IMR-90 (cell line): ENCODE data around the gene THRB. TPM values are rescaled to one million over a fixed set of nuclear protein-coding genes. Genes with fewer than 3 reads are reported as not detected.
A peak's percentile ranks its signal among the peaks of the same experiment; 100 is the strongest.

Experiments
- ATAC-seq: fragments of 200-7000 bp; cut with Tn5 transposase; 2 replicates; pipeline ENCODE4 v1.9.1; 2020; ENCODE audit warnings: low read depth, mild to moderate bottlenecking, moderate library complexity
- BruUV-seq: library from RNA; stranded (reverse); fragments of 400-500 nt; replicated peaks from 2 replicates; lab custom pipeline; 2021; lab: Mats Ljungman, UMichigan
- CTCF ChIA-PET: fragments of 300-600 bp; formaldehyde crosslinking; extraction: SDS; loops from one replicate; lab custom pipeline; 2021; ENCODE audit warnings: antibody characterized with exemption; lab: Yijun Ruan, JAX
- POLR2A ChIA-PET: fragments of 300-600 bp; sonication (Branson Sonifier 250); formaldehyde crosslinking; loops from one replicate; lab custom pipeline; 2022; ENCODE audit warnings: antibody characterized with exemption; ENCODE audit not compliant: unreplicated experiment; lab: Charles Lee
- DNase-seq: peaks from one replicate; pipeline ENCODE4 v3.0.0; 2013
- H2AFZ ChIP-seq: replicated peaks from 2 replicates; pipeline ENCODE3; 2013; ENCODE audit warnings: low read length, mild to moderate bottlenecking; ENCODE audit not compliant: poor library complexity
- H2AK5ac ChIP-seq: 2 replicates; pipeline ENCODE4 v1.6.1; 2013; ENCODE audit warnings: low read depth, low read length, inconsistent platforms
- H2AK9ac ChIP-seq: replicated peaks from 2 replicates; pipeline ENCODE3; 2013; ENCODE audit warnings: mild to moderate bottlenecking, low read depth, low read length, moderate library complexity; ENCODE audit not compliant: poor library complexity
- H2BK120ac ChIP-seq: 2 replicates; pipeline ENCODE4 v1.6.1; 2013; ENCODE audit warnings: low read depth, low read length, inconsistent platforms
- H2BK15ac ChIP-seq: 3 replicates; pipeline ENCODE4 v1.6.1; 2013; ENCODE audit warnings: low read depth, low read length, inconsistent platforms
- H2BK20ac ChIP-seq: 2 replicates; pipeline ENCODE4 v1.6.1; 2013; ENCODE audit warnings: low read depth, mild to moderate bottlenecking, inconsistent platforms, low read length, moderate library complexity
- H2BK5ac ChIP-seq: 2 replicates; pipeline ENCODE4 v1.6.1; 2013; ENCODE audit warnings: mild to moderate bottlenecking, low read depth, low read length, inconsistent platforms; ENCODE audit not compliant: poor library complexity, severe bottlenecking
- H3K14ac ChIP-seq: replicated peaks from 2 replicates; pipeline ENCODE4 v1.6.1; 2013; ENCODE audit warnings: low read depth, low read length, inconsistent platforms
- H3K18ac ChIP-seq: 2 replicates; pipeline ENCODE4 v1.6.1; 2013; ENCODE audit warnings: low read depth, low read length, control low read depth
- H3K23ac ChIP-seq: 2 replicates; pipeline ENCODE4 v1.6.1; 2013; ENCODE audit warnings: low read depth, low read length, inconsistent platforms
- H3K27ac ChIP-seq: 2 replicates; pipeline ENCODE4 v1.5.1; 2013; ENCODE audit warnings: mild to moderate bottlenecking, control low read depth, low read length; ENCODE audit not compliant: insufficient read depth
- H3K27me3 ChIP-seq: 2 replicates; pipeline ENCODE4 v1.6.1; 2013; ENCODE audit warnings: low read length; ENCODE audit not compliant: control insufficient read depth, insufficient read depth
- H3K36me3 ChIP-seq: 2 replicates; pipeline ENCODE4 v1.6.1; 2013; ENCODE audit warnings: low read length, mixed read lengths; ENCODE audit not compliant: control insufficient read depth, insufficient read depth
- H3K4ac ChIP-seq: 2 replicates; pipeline ENCODE4 v1.6.1; 2013; ENCODE audit warnings: low read depth, low read length, inconsistent platforms
- H3K4me1 ChIP-seq: 2 replicates; pipeline ENCODE4 v1.6.1; 2013; ENCODE audit warnings: low read length, mixed read lengths; ENCODE audit not compliant: control insufficient read depth, insufficient read depth
- H3K4me2 ChIP-seq: 2 replicates; pipeline ENCODE4 v1.6.1; 2013; ENCODE audit warnings: low read depth, mild to moderate bottlenecking, control low read depth, low read length, moderate library complexity
- H3K4me3 ChIP-seq: 2 replicates; pipeline ENCODE4 v1.5.1; 2013; ENCODE audit warnings: low read depth, mild to moderate bottlenecking, control low read depth, low read length, moderate library complexity; ENCODE audit not compliant: insufficient read depth
- H3K56ac ChIP-seq: 2 replicates; pipeline ENCODE4 v1.6.1; 2013; ENCODE audit warnings: low read length, inconsistent platforms; ENCODE audit not compliant: insufficient read depth; ENCODE audit errors: extremely low read depth
- H3K79me1 ChIP-seq, 2 experiments: 2 replicates each; pipeline ENCODE4 v1.6.1; 2013; ENCODE audit warnings: low read length in 2 of 2, inconsistent platforms in 1 of 2, low read depth in 1 of 2
- H3K9ac ChIP-seq: 2 replicates; pipeline ENCODE4 v1.6.1; 2013; ENCODE audit warnings: low read depth, low read length, control low read depth
- H3K9me1 ChIP-seq: 2 replicates; pipeline ENCODE4 v1.6.1; 2013; ENCODE audit warnings: low read length, inconsistent platforms; ENCODE audit not compliant: insufficient read depth
- H3K9me3 ChIP-seq: 2 replicates; pipeline ENCODE4 v1.6.1; 2013; ENCODE audit warnings: low read length; ENCODE audit not compliant: control insufficient read depth, insufficient read depth
- H4K20me1 ChIP-seq: 2 replicates; pipeline ENCODE4 v1.6.1; 2013; ENCODE audit warnings: low read length, inconsistent platforms; ENCODE audit not compliant: insufficient read depth
- H4K5ac ChIP-seq: 2 replicates; pipeline ENCODE4 v1.6.1; 2013; ENCODE audit warnings: mild to moderate bottlenecking, low read depth, low read length, control low read depth
- H4K8ac ChIP-seq, 2 experiments: 2 replicates each; pipeline ENCODE4 v1.6.1; 2013; ENCODE audit warnings: low read depth in 2 of 2, low read length in 2 of 2, control low read depth in 1 of 2, inconsistent platforms in 1 of 2
- H4K91ac ChIP-seq: 2 replicates; pipeline ENCODE4 v1.6.1; 2013; ENCODE audit warnings: low read depth, low read length, inconsistent platforms; ENCODE audit not compliant: insufficient read depth
- BHLHE40 ChIP-seq: fragments of 150-350 bp; IDR thresholded peaks from 2 replicates; pipeline ENCODE4 v1.6.1; 2016; ENCODE audit warnings: mild to moderate bottlenecking, low read depth, low read length
- RCOR1 ChIP-seq: IDR thresholded peaks from 2 replicates; pipeline ENCODE4 v1.6.1; 2012; ENCODE audit warnings: mild to moderate bottlenecking, low read length, improper control_type of control experiment; ENCODE audit not compliant: insufficient replicate concordance
- WGBS, 2 experiments: methylation state at CpG; one replicate each; pipeline versions ENCODE4 v1.1.5 to v1.1.7; 2013; ENCODE audit warnings: missing lambda C conversion rate in 2 of 2; ENCODE audit not compliant: insufficient read length in 1 of 2; ENCODE audit errors: extremely low coverage in 2 of 2; 5-methylcytosine and 5-hydroxymethylcytosine counted together
- dilution Hi-C: fragments of 300-500 bp; cut with HindIII; formaldehyde crosslinking; loops from one replicate; pipeline ENCODE4 v1.14.3; 2018; ENCODE audit warnings: low sequenced_read_pairs; ENCODE audit not compliant: unreplicated experiment
- in situ Hi-C: fragments of 300-500 bp; cut with MboI; formaldehyde crosslinking; loops from 3 replicates; pipeline ENCODE4 v1.14.3; 2019; ENCODE audit warnings: low sequenced_read_pairs, inconsistent platforms, mixed read lengths
- intact Hi-C: fragments of 100-400 bp; cut with micrococcal nuclease; formaldehyde crosslinking; loops from 2 replicates; pipeline ENCODE4 v1.10.0; 2022
- polyA plus RNA-seq, 3 experiments: library from polyadenylated mRNA; depleted of rRNA; stranded (reverse); fragments of >200 nt; gene quantifications; 2 replicates each; pipeline ENCODE4 v1.2.3, GENCODE V29; 2012; ENCODE audit warnings: low replicate concordance in 1 of 3
- total RNA-seq: library from RNA; depleted of rRNA; stranded (reverse); fragments of >200 nt; gene quantifications from 2 replicates; pipeline ENCODE4 v1.2.3, GENCODE V29; 2012

Gene THRB
- total and polyA plus RNA-seq, 2 of the 4 experiments (the other 2 are of a cell fraction), result under 0.01 TPM; not detected in 1

- H3K18ac ChIP-seq, result no peak overlapping the region
- no peaks in the 10 kb centered on the region for H3K9me3 ChIP-seq
- no peak overlapping the region for H2BK15ac ChIP-seq
- H2BK20ac ChIP-seq, result no peak overlapping the region
- H4K20me1 ChIP-seq, result no peaks in the 10 kb centered on the region
- no peak overlapping the region for H2AFZ ChIP-seq
- H2AK9ac ChIP-seq, result no peak overlapping the region
- BruUV-seq, result no TSS peak
- no peak overlapping the region for H3K4me2 ChIP-seq
- no peak overlapping the region for H2AK5ac ChIP-seq
- H3K9ac ChIP-seq, result no peak overlapping the region
- dilution Hi-C loops, result no loop called here
- H2BK120ac ChIP-seq, result no peak overlapping the region
- no CpG with 5 or more reads among the region's 4 CpGs for WGBS, 2 experiments
- ChIA-PET CTCF (no interaction called here), POLR2A (no interaction called here)
- H3K4me3 ChIP-seq, result no peak overlapping the region
- no peak overlapping the region for H4K91ac ChIP-seq
- no peak overlapping the region for H3K14ac ChIP-seq
- no peak overlapping the region for H4K8ac ChIP-seq
- no peaks in the 10 kb centered on the region for H3K4me1 ChIP-seq
- H3K79me1 ChIP-seq, result no peaks in the 10 kb centered on the region
- peak; percentile 23; the same call in 1 of the 2 replicates for TF ChIP-seq BHLHE40
- TF ChIP-seq RCOR1, result no peak
- ATAC-seq, result peak; percentile 69
- H4K5ac ChIP-seq, result no peak overlapping the region
- in situ Hi-C loops, result no loop called here
- no peak overlapping the region for H3K56ac ChIP-seq
- DNase-seq, result no peak
- H3K27ac ChIP-seq, result no peak overlapping the region
- intact Hi-C loops, result no loop called here
- no peak overlapping the region for H3K23ac ChIP-seq
- H3K4ac ChIP-seq, result no peak overlapping the region
- H3K27me3 ChIP-seq, result no peaks in the 10 kb centered on the region
- no peaks in the 10 kb centered on the region for H3K36me3 ChIP-seq
- no peaks in the 10 kb centered on the region for H3K9me1 ChIP-seq
- no peak overlapping the region for H2BK5ac ChIP-seq
These were observed 354.9 kb downstream of the THRB start for GRCh38 chr3:24139463-24140412.
